Esophagus (tissue), 2 donors: ENCODE measurements around the gene STMP1. TPM values are rescaled to one million over a fixed set of nuclear protein-coding genes. Genes with fewer than 3 reads are reported as not detected.
A peak's percentile ranks its signal among the peaks of the same experiment; 100 is the strongest.

Source experiments
- H3K27ac ChIP-seq, 2 donors: one replicate each; pipeline ENCODE4 v1.5.1; 2013; ENCODE audit warnings: low read depth in 2 of 2, mild to moderate bottlenecking in 2 of 2, inconsistent platforms in 1 of 2, low read length in 1 of 2, moderate library complexity in 1 of 2
- H3K27me3 ChIP-seq, 2 donors: one replicate each; pipeline ENCODE4 v1.6.1; 2013; ENCODE audit warnings: low read length in 2 of 2, control low read depth in 1 of 2, mild to moderate bottlenecking in 1 of 2; ENCODE audit not compliant: insufficient read depth in 2 of 2, control insufficient read depth in 1 of 2
- H3K36me3 ChIP-seq, 2 donors: one replicate each; pipeline ENCODE4 v1.6.1; 2013; ENCODE audit warnings: low read length in 1 of 2; ENCODE audit not compliant: control insufficient read depth in 2 of 2, insufficient read depth in 2 of 2
- H3K4me1 ChIP-seq, 2 donors: one replicate each; pipeline ENCODE4 v1.6.1; 2013; ENCODE audit warnings: low read length in 1 of 2; ENCODE audit not compliant: control insufficient read depth in 2 of 2, insufficient read depth in 2 of 2
- H3K4me3 ChIP-seq, 2 donors: one replicate each; pipeline ENCODE4 v1.5.1; 2013; ENCODE audit warnings: low read length in 2 of 2, mild to moderate bottlenecking in 2 of 2, low read depth in 1 of 2, moderate library complexity in 1 of 2
- H3K9me3 ChIP-seq, 2 donors: one replicate each; pipeline ENCODE4 v1.6.1; 2013; ENCODE audit warnings: mild to moderate bottlenecking in 2 of 2, low read depth in 1 of 2, low read length in 1 of 2, moderate library complexity in 1 of 2; ENCODE audit not compliant: control insufficient read depth in 2 of 2, insufficient read depth in 1 of 2
- WGBS, 2 donors: extraction: QIAGEN DNeasy Blood & Tissue Kit; methylation state at CpG; one replicate each; pipeline ENCODE4 v1.1.7; 2013; 5-methylcytosine and 5-hydroxymethylcytosine counted together
- polyA plus RNA-seq, 2 donors: library from polyadenylated mRNA; stranded (reverse); fragments of 200-250 nt; gene quantifications; one replicate each; pipeline ENCODE4 v1.2.3, GENCODE V29; 2013
- donor health status: healthy with polysubstance abuse.
- donor health status: Bipolar disorder and iron deficiency.

STMP1 gene
- polyA plus RNA-seq, 2 donors, result 31.4 to 48.1 TPM

DNA sequence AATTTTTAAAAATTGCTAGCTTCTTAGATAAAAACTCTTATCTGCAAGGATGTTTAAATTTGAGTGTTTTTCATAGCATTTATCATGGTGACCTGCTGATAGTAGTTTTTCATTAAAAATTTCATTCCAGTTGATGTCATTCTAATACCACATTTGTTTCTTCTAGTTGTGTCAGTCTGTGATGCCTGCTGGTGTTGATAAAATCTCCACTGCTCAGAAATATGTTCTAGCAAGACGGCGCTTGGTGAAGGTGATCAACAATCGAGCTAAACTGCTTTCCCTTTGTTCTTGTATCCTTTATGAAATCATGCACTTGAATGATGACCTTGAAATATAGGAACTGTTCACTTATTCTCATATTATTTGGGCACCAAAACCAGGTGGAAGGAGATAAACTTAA is 17.6 kb upstream of the STMP1 start:
- Histone ChIP-seq H3K4me1 (no peaks in the 10 kb centered on the region), H3K27ac (no peak overlapping the region), H3K36me3 (peaks cover 2 to 3% of the 10 kb centered on the region in 2 donors), H3K27me3 (no peaks in the 10 kb centered on the region), H3K9me3 (no peaks in the 10 kb centered on the region), H3K4me3 (no peak overlapping the region)
- WGBS, 2 donors, result 84 to 85% methylated on average over 3 of the region's 3 CpGs

DNA sequence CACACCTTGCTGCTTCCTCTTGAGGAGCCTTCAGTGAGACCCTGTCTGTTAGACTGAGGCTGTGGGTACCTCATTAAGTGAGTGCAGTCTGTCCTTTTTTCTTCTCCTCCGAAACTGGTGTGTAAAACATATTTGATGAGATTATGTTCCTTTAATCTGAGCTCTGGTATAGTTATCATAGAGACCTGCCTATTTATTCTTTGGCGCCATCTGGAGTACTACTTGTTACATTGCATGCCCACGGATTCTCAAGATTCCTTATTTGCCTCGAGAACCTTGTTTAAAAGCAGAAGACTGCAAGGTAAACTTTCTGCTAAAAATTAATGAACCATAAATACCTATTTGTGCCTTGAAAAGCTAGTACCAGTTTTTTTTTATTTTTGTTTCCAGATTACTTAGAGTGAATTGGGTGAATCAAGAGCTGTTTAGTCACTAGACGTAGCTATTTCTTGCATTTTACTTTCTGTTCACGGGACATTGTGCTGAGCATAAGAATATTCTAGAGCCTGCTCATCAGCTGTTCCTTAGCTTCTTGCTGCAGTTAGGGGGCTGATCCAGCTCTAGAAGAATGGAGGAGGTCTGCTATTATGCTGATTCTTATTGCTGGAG is 16.9 kb upstream of the STMP1 start:
- 44 to 45% methylated on average over 6 of the region's 6 CpGs for WGBS, 2 donors
- Histone ChIP-seq H3K27me3 (no peaks in the 10 kb centered on the region), H3K9me3 (no peaks in the 10 kb centered on the region), H3K4me1 (no peaks in the 10 kb centered on the region), H3K27ac (no peak overlapping the region), H3K4me3 (no peak overlapping the region), H3K36me3 (peaks cover 2 to 3% of the 10 kb centered on the region in 2 donors)

DNA sequence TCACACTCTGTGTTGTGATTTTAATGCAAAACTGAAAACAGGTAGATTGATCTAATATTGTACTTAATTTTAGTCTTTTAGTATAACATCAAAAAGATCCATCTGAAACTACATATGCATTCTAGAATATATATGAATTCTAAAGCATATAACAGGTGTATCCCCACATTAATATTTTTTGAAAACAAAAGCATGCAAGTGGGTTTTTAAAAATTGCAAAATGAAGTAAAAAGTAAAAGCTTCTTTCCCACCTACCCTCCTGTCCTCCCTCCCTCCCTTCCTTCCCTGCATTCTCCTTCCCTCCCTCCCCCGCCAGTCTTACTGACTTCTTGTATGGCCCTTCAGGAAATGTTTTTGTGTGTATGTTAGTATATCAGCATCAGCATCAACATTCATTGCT is 14.6 kb upstream of the STMP1 start:
- Histone ChIP-seq H3K36me3 (peaks cover 3 to 5% of the 10 kb centered on the region in 2 donors), H3K27ac (no peak overlapping the region), H3K27me3 (no peaks in the 10 kb centered on the region), H3K4me3 (no peak overlapping the region), H3K9me3 (no peaks in the 10 kb centered on the region), H3K4me1 (no peaks in the 10 kb centered on the region)
- 95 to 96% methylated on average over 1 of the region's 1 CpG for WGBS, 2 donors

DNA sequence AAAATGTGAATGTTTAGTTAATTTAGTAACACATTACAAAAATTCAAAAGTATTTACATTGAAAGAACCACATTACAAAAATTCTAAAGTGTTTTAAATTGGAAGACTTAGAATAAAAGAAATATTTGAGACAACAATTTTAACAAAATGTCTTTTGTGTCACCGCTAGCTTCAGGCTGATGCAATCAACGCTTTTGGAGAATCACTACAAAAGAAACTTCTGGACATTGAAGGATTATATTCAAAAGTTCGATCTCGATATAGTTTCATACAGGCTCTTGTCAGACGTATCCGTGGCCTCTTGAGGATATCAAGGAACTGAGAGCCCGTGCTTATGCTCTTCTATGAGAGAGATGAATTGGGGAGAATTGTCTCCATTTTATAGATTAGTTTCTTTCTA is 14.1 kb upstream of the STMP1 start:
- Histone ChIP-seq H3K4me3 (no peak overlapping the region), H3K4me1 (no peaks in the 10 kb centered on the region), H3K9me3 (no peaks in the 10 kb centered on the region), H3K36me3 (peaks cover 3% of the 10 kb centered on the region in 2 donors), H3K27me3 (no peaks in the 10 kb centered on the region), H3K27ac (no peak overlapping the region)
- WGBS, 2 donors, result 87 to 93% methylated on average over 7 of the region's 7 CpGs

DNA sequence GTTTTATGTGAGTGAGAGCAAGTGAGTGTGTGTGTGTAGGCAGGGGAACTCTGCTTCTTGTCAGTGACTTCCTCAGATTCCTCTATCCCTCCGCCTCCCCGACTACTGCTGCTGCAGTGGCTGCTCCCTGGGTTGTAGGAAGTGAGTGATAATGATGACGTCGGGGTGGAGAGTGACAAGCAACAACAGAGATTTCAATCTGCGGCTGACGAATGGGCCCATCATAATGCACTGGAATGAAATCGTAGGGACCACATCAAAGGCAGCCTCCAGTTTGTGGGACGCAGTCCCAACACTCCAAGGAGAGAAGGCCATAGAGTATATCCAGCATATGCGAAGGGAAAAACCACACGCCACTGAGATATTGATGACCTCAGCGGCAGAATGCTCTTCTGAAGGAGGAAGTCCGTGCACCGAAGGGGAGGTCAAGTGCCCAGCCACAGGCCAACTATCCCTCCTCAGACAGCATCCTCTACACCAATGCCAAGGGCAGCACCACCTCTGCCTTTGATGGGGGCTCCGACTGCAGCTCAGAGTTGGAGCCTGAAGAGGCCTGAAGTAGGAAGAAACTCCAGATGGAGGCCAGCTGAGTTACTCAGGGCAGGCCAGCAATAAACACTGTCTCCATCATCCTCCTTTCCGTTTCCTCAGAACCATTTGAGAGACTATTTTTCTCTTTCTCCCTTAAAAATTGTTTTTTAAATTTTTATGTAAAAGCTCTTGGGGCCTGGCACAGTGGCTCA is 11.3 kb upstream of the STMP1 start:
- peaks cover 0 to 3% of the 10 kb centered on the region in 2 donors for H3K36me3 ChIP-seq
- WGBS, 2 donors, result 76 to 83% methylated on average over 15 of the region's 15 CpGs
- H3K27me3 ChIP-seq, result no peaks in the 10 kb centered on the region
- H3K9me3 ChIP-seq, result no peaks in the 10 kb centered on the region
- no peak overlapping the region for H3K27ac ChIP-seq
- H3K4me1 ChIP-seq, result no peaks in the 10 kb centered on the region
- H3K4me3 ChIP-seq, result no peak overlapping the region

DNA sequence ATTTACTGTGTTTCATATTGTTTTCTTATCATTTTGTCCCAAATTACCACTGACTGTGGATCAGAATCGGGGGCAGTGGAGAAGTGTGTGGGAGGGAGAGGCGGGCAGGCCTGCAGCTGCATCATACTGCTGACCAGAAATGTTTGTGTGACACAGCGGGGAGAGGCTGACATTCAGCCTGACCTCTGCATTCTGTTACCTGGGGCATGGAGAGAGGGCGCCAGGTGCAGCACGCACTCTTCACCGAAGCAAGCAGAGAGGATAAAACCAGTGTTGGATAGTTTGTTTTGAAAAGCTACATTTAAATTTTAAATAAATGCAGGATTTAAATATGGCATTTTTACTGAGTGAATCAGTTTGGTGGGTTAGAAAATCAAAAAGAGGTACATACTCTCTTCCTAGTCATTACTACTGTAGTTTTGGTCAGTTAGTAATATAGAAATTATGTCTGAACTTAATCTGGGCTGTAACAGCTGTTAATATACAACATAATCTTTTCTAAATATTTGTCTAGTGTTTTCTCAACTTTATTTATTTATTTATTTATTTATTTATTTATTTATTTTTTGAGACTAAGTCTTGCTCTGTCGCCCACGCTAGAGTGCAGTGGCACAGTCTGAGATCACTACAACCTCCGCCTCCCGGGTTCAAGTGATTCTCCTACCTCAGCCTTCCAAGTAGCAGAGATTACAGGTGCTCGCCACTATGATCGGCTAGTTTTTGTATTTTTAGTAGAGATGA is 8.8 kb upstream of the STMP1 start:
- H3K4me1 ChIP-seq, result no peaks in the 10 kb centered on the region
- WGBS, 2 donors, result 87 to 89% methylated on average over 12 of the region's 12 CpGs
- H3K4me3 ChIP-seq, result no peak overlapping the region
- H3K27me3 ChIP-seq, result no peaks in the 10 kb centered on the region
- peaks cover 0 to 3% of the 10 kb centered on the region in 2 donors for H3K36me3 ChIP-seq
- H3K27ac ChIP-seq, result no peak overlapping the region
- H3K9me3 ChIP-seq, result no peaks in the 10 kb centered on the region

DNA sequence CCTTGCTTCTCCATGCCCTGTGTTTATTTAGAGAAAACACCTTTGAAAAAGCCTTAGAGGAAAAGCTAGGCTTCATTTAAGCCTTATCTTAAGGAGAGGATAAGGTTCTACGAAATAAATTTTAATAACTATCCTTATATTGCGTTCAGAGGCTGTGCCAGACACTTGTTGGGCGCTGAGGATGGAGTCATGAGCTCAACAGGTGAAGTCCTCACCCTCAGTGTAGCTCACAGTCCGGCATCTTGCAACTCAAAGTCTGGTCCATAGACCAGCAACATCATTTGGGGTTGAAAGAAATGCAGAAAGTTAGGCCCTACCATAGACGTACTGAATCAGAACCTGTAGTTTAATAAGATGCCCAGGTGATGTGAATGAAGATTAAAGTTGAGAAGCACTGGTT is 3.8 kb upstream of the STMP1 start:
- H3K27ac ChIP-seq, result no peak overlapping the region
- H3K4me1 ChIP-seq, result no peaks in the 10 kb centered on the region
- 87 to 93% methylated on average over 5 of the region's 5 CpGs for WGBS, 2 donors
- no peaks in the 10 kb centered on the region for H3K9me3 ChIP-seq
- no peaks in the 10 kb centered on the region for H3K36me3 ChIP-seq
- H3K4me3 ChIP-seq, result no peak overlapping the region
- no peaks in the 10 kb centered on the region for H3K27me3 ChIP-seq

DNA sequence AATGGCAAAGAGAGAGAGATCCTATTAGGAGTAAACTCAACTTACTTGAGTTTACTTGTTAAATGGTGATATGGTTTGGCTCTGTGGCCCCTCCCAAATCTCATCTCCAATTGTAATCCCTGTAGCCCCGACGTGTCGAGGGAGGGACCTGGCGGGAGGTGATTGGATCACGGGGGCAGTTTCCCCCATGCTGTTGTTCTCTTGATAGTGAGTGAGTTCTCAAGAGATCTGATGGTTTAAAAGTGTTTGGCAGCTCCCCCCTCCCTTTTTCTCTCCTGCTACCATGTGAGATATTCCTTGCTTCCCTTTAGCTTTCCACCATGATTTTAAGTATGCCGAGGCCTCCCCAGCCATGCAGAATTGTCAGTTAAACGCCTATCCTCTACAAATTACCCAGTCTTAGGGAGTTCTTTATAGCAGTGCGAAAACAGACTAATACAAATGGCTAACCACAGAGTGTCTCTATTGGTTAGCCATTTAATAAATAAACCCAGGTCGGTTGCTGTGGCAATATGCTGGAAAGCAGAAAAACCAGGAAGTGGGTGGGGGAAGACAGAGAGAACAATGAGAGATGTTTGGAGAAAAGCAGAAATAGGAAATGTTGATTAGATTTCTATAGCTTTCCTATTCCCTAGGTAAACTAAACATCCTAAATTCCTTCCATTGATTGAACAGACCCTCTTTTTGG is 3.0 kb upstream of the STMP1 start:
- H3K36me3 ChIP-seq, result no peaks in the 10 kb centered on the region
- H3K4me1 ChIP-seq, result no peaks in the 10 kb centered on the region
- no peak overlapping the region for H3K4me3 ChIP-seq
- WGBS, 2 donors, result 73 to 75% methylated on average over 9 of the region's 9 CpGs
- no peaks in the 10 kb centered on the region for H3K27me3 ChIP-seq
- no peak overlapping the region for H3K27ac ChIP-seq
- no peaks in the 10 kb centered on the region for H3K9me3 ChIP-seq

DNA sequence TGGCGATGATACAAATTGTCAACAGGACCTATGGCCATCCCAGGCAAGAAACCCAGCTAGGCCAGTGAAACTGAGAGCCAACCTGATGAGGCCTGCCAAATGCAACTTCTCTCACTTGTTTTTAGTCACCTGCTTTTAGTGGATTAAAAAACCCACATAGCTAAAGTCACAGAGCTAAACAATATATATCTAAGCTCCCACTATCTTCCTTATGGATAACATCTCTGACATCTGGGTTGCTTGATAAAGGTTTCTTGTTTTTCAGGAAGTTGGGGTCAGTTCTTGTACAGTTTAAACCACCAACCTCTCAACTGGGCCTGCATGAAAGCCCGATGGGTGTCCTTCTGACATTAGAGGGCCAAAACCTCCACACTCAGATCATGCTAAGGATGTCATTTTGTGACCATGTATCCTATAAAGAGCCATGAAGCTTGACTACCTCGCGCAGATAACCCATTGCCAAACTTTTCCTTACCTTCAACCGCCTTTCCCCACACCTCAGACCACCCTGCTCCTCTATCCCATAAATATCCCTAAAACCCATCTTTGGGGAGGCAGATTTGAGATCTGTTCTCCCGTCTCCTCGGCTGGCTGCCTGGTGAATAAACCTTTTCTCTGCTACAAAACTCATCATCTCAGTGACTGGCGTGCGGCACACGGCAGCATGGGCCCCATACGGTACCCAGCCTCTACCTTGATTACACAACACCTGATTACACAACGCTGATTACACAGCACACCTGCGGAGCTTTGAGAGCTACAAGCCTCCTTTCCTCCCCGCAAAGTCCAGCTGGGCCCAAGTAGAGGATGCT is 797 bp upstream of the STMP1 start:
- no peaks in the 10 kb centered on the region for H3K9me3 ChIP-seq
- peak overlapping the region; percentile 58 to 97 for H3K27ac ChIP-seq
- 56 to 63% methylated on average over 14 of the region's 14 CpGs for WGBS, 2 donors
- peak overlapping the region; percentile 89 to 96 for H3K4me3 ChIP-seq
- H3K36me3 ChIP-seq, result no peaks in the 10 kb centered on the region
- H3K4me1 ChIP-seq, result no peaks in the 10 kb centered on the region
- no peaks in the 10 kb centered on the region for H3K27me3 ChIP-seq
